ENCODE measurements around the gene IMMT.

Gene IMMT

DNA sequence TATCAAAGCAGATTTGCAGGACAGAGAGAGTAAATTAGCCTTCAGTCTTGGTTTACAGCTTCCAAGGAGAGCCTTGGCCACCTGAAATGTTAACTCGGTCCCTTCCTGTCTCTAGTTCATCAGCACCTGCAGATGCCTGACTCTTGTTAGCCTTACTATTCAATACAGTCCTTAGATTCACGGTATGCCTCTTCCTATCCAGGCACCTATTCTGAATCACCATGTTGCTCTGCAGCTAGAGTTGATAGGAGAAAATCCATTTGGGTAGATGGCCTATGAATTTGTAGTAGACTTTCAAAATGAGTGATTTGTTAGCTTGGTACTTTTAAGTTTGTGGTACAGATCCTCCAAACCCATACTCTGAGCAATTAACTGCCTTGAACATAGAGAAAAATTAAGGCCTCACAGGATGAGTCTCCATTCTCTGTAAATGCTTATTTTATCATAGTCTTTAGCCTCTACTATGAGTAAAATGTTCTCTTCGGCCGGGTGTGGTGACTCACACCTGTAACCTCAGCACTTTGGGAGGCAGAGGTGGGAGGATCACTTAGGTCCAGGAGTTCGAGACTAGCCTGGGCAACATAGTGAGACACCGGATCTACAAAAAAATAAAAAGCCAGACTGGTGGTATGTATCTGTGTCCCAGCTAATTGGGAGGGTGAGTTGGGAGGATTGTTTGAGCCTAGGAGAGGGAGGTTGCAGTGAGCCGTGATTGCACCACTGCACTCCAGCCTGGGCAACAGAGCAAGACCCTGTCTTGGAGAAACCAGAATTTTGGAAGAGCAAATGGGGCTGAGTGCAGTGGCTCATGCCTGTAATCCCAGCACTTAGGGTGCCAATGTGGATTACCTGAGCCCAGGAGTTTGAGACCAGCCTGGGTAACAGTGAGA, 56.3 kb downstream of the IMMT start:
- DNase-seq, result peak; percentile 20 to 23

DNA sequence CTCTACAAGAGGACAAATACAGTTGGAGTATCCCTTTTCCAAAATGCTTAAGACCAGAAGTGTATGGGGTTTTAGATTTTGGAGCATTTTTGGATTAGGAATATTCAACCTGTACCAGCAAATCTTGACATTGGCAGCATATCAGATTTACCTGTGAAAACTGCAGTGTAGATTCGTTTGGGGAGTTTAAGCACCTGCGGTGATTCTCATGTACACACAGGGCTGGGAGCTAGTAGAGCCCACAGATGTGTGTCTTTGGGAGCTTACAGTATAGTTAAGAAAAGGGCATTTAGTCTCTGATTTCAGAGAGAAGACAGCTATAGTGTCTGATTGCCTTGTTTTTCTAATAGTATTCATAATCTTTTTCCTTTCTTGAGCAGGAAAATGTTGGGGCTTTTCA, 59.1 kb downstream of the IMMT start:
- no peak for DNase-seq

DNA sequence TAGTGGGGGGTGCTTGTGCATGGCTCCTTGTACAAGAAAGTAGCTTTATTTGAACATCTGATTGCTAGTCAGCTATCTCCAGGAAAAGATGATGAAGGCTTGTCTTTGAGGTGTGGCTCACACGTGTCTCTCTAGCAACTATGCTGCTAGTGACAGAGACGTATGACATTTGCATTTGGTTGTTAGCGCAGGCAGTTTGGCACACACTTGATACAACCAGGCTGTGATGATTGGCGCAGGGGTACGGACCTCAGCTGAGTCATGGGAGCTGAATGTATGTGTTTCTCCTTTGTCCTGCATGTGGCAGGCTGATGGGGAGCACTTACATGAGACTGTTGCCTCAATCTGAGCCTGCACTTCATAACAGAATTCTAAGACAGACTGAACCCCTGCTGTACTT, 59.6 kb downstream of the IMMT start:
- no peak for DNase-seq

DNA sequence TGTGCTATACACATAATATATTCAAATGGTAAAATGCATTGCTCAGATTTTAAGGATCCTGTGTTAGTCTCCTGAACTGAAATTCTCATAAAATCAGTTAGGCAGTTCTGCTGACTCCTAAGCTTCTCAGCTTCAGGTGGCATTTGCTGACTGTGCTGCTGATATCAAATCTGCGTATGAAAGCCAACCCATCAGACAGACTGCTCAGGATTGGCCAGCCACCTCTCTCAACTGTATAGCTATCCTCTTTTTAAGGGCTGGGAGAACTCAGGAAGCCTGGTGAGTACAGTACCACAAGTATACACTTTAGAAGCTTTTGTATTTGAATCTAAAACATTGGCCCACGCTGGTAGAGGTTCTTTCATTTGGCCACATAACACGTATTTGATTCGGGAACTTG, 60.6 kb downstream of the IMMT start:
- no peak for DNase-seq

DNA sequence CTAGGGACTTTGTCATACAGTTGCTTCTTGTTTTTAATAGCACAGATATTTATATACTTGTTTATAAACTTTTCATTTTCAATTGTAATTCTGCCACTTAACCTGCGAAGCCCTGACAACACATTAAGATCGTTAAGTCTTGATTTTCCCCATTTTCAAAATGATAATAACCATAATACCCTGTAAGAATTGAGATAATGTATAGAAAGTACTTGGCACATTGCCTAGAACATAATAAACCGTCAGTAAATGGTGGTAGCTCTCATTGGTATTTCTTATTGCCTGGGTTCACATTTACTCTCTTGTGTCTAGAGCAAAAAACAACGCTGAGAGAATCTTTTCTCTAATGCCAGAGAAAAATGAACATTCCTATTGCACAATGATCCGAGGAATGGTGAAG, 70.6 kb downstream of the IMMT start:
- no peak for DNase-seq

DNA sequence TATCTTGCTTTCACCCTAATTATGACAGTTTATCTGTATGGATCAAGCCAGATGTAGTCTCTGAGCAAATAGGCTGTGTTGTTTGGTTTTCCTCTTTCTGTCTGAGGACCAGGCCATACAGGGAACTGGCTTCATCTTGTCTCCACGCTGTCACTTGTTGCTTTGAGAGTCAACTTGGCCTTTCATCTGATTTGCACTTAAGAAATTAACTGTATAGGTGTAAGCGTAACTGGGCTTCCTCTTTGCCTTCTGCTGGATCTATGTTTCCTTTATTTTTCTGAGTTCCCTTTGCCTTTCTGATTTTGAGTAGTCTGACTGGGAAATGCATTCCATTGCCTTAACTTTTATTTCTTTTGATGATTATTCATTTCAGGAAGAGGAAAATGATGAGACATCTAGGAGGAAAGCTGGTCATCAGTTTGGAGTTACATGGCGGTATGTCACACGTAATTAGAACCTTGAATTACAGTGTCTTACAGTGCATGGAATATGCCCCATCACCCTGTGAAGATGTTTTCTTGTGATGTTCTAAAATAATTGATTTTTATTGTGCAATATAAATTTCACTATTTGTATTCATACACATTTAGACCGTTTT, 71.8 kb downstream of the IMMT start:
- DNase-seq, result no peak

DNA sequence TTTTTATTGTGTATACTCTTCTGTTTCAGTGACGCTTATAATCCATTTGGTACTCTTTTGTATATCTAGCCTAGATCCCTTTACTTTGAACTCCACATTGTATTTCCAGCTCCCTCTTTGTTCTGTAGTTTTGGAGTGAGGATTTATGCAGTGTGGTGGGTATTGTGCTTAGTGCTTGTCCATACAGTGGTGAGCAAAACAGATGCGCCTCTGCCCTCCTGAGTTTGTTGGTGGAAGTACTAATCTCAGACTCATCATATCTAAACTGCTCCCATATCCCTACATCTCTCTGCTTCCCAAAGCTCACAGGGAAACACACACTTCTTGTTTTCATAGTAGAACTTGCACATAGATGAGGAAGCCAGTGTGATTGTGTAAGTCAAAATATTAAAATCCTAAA, 77.1 kb downstream of the IMMT start:
- no peak for DNase-seq

DNA sequence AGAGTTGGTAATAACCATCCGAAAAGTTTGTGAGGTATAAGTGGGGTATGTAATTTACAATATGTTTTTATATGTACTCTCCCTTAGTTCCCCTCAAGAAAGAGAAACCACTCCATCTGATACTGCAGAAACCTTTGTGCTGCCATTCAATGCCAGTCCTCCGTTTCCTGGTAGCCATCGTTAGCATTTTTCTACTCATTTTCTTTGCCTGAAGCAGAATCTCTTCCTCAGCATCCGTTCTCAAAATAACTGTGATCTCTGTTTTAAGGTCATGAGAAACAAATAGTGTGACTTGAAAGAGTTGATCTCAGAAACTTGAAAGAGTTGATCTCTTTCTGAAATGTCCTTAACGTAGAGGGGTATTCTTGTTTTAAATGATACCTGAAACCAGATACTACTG, 88.2 kb downstream of the IMMT start:
- no peak for DNase-seq

DNA sequence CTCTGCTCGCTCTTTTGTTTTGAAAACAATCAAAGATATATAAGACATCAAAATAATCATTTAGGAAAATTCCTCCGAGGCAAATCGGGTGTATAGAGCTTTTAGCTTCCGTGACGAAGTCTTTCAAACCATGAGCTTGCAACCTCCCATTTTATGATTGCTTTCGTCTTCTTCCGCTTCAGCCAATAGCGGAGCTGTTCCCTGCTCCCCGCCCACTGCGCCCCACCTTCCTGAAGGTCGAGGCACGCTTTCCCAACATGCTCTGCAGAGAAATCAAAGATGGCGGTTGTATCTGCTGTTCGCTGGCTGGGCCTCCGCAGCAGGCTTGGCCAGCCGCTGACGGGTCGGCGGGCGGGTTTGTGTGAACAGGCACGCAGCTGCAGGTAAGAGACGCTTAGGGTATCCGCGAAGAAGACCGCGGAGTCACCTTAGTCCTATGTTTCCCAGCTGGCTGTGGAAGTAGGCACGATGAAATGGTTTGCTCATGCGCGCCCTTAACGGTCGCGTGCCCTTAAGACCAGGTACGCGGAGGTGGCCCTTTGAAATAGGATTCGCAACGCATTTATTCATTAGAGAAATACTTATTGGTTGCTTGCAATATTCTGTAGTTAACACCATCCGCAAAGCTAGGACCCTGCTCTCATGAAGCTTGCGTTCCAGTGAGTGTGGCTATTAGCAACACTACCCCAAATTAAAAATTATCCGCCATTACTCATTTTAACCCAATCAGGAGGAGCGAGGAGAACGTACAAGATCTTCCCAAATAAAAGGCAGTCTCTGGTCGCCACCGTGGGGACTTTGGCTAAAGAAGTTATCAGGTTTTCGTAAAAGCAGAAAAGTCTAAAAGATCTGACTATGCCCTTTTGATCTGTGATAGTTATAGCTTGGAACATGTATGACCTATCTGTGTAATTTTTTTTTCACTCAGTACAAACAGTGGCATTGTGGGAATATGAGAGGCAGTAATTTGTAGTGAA, 89.0 kb downstream of the IMMT start, which contains the start of gene PTCD3:
Gene PTCD3 (plus strand): TSS at position 267 of the 977 bp plus-strand sequence. CDS start 13 bp downstream, at position 280.
- DNase-seq, result peak; percentile 95 to 96

DNA sequence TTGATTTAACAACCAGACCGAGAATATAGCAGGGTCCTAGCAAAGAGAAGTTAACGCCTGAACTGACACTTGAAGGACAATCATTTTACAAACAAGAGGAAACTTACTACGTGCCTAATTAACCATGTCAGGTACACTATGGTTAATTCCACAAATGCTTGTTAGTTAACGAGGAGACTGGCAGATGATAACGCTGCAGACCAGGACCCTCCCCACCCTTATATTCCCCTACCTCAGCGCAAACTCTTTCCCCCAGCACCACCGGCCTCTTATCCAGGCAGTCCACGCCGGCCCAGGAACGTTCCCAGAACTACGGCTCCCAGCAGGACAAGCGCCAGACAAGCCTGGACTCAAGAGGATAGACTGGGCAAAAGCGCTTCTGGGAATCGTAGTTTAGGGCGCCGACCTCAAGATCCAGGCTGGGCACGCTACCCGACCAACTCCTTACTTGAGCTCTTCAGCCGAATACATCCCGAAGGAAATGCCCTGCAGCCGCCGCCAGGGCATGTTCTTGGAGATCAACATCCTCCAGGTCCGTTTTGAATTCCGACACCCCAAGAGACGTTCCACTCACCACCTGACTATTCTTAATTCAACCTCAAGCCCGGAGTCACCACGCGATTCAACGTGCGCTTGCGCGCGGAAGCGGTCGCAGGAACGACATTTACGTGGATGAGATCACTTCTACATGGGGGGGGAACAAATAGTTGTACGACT, 89.9 kb downstream of the IMMT start, which contains the start of gene POLR1A:
Gene POLR1A (minus strand): TSS at position 635 of the 717 bp plus-strand sequence. CDS start 110 bp downstream, at position 525.
- DNase-seq, result peak; percentile 78 to 83

DNA sequence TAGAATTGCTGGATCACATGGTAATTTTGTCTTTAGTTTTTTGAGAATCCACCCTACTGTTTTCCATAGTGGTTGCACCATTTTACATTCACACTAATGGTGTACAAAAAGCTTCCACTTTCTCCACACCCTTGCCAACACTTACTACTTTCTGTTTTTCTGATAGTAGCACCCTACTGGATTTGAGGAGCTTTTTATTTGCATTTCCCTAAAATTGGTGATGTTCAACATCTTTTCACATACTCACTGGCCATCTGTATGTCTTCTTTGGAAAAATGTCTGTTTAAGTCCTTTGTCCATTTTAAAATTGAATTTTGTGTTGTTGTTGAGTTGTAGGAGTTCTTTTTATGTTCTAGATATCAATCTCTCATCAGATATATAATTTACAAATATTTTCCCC, 93.1 kb downstream of the IMMT start:
- DNase-seq, result no peak

DNA sequence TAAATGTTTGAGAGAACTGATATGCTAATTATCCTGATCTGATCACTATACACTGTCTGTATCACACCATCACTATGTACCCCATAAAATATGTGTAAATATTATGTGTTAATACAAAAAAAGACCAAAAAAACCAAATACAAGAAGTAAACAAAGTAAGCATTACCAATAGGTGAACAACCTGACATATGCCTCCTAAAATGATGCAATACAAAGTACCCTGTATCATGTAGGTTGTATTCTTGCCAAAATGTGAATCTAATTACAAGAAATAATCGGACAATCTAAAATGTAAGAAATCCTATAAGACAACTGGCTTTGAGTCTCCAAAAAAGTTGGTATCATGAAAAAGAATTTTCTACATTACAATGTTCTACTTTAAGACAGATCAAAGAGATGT, 97.3 kb downstream of the IMMT start:
- no peak for DNase-seq

DNA sequence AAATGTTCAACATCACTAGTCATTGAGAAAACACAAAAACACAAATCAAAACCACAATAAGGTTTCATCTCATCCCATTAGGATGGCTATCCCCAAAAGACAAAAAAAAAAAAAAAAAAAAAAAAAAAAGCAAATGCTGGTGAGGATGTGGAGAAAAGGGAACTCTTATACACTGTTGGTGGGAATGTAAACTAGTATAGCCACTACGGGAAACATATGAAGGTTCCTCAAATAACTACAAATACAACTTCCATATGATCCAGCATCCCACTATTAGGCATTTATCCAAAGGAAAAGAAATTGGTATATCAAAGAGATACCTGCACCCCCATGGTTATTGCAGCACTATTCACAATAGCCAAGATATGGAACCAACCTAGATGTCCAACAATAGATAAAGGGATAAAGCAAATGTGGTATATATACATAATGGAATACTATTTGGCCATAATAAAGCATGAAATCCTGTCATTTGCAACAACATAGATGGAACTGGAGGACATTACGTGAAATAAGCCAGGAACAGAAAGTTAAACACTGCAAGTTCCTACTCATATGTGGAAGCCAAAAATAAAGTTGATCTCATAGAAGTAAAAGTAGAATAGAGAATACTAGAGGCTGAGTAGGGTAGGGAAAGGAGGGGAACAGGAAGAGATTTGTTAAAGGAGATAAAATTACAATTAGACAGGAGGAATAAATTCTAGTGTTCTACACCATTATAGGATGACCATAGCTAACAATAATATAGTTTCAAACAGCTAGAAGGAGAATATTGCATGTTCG, 98.0 kb downstream of the IMMT start:
- DNase-seq, result no peak

DNA sequence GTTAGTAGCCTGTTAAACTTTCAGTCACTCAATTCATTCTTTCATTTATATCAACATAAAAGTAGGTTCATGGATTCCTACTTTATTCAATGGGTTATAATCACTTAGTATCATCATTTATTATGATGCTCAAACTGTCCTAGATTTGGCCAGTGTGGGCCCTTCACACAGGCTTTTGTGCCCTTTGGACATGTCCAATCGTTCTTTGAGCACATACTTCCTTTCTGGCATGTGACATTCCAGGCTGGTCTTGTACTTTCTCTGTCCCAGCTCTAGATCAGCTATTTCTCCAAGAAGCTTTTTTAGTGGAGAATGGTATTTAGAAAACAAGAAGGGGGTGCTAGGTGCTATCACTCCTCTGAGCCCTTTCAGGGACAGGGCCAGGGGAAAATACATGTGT, 101.0 kb downstream of the IMMT start:
- DNase-seq, result no peak
